B cell (primary cell): ENCODE results near the gene TMEM256.

ENCODE experiments used
- EZH2 ChIP-seq: IDR thresholded peaks from 2 replicates; pipeline ENCODE4 v1.6.1; 2012; ENCODE audit warnings: borderline replicate concordance, low read depth, mild to moderate bottlenecking, moderate library complexity, low read length; ENCODE audit not compliant: insufficient read depth, poor library complexity, severe bottlenecking
- TF ChIP-seq, protein P1 (sequence below): fragments of 200-600 bp; IDR thresholded peaks from one replicate; pipeline ENCODE4 v1.8.0; 2022; ENCODE audit warnings: antibody characterized with exemption, mild to moderate bottlenecking

GRCh38 chr17:7427549-7427948 lies 23.7 kb upstream of the TMEM256 start:
- TF ChIP-seq, protein P1, sequence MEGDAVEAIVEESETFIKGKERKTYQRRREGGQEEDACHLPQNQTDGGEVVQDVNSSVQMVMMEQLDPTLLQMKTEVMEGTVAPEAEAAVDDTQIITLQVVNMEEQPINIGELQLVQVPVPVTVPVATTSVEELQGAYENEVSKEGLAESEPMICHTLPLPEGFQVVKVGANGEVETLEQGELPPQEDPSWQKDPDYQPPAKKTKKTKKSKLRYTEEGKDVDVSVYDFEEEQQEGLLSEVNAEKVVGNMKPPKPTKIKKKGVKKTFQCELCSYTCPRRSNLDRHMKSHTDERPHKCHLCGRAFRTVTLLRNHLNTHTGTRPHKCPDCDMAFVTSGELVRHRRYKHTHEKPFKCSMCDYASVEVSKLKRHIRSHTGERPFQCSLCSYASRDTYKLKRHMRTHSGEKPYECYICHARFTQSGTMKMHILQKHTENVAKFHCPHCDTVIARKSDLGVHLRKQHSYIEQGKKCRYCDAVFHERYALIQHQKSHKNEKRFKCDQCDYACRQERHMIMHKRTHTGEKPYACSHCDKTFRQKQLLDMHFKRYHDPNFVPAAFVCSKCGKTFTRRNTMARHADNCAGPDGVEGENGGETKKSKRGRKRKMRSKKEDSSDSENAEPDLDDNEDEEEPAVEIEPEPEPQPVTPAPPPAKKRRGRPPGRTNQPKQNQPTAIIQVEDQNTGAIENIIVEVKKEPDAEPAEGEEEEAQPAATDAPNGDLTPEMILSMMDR = no peak
- TF ChIP-seq EZH2 = no peak
